Measurements from ENCODE around the gene TTC8.

DNA sequence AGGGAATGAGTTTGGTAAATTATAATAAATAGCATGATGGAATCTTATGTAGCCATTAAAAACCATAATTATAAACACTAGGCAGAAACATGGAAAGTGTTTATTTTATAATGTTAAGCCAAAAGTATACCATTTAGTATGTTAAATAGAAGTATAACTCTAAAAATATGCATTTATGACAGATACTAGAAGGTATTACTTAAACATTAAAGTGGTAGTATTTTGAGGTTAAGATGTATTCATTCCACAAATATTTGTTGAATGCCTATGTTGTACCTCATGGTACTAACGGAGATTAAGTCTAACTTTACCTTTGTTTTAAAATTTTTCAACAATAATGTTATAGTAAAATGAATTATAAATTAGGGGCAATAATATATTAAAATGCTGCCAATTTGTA is 24.1 kb downstream of the TTC8 start:
- TF ChIP-seq POLR2A (IDR thresholded peaks at IDR 0.05; ENCODE audit: low read depth, low read length) (no peak), POLR2AphosphoS5 (IDR thresholded peaks at IDR 0.05; ENCODE audit: low read depth, low read length) (no peak)

All from GM12892 (cell line).